ENCODE measurements around the gene ROCK2.
"Not testable (repeated sequence)": the region's sequence is repeated elsewhere in the genome, so short reads cannot be mapped to it uniquely, and the experiment has no call there.

ROCK2 gene

GRCh38 chr2:11279398-11279797, 65.0 kb downstream of the ROCK2 start:
- in situ Hi-C loops (cut with MboI; ENCODE audit: low sequenced_read_pairs): no loop called here

GRCh38 chr2:11278219-11278618, 66.2 kb downstream of the ROCK2 start:
- in situ Hi-C loops (cut with MboI; ENCODE audit: low sequenced_read_pairs): no loop called here

GRCh38 chr2:11275910-11276309, 68.5 kb downstream of the ROCK2 start:
- in situ Hi-C loops (cut with MboI; ENCODE audit: low sequenced_read_pairs): no loop called here

GRCh38 chr2:11270891-11271290, 73.5 kb downstream of the ROCK2 start:
- in situ Hi-C loops (cut with MboI; ENCODE audit: low sequenced_read_pairs): no loop called here

GRCh38 chr2:11267931-11268330, 76.5 kb downstream of the ROCK2 start:
- in situ Hi-C loops (cut with MboI; ENCODE audit: low sequenced_read_pairs): no loop called here

GRCh38 chr2:11264818-11265217, 79.6 kb downstream of the ROCK2 start:
- in situ Hi-C loops (cut with MboI; ENCODE audit: low sequenced_read_pairs): no loop called here

GRCh38 chr2:11264007-11264406, 80.4 kb downstream of the ROCK2 start:
- in situ Hi-C loops (cut with MboI; ENCODE audit: low sequenced_read_pairs): no loop called here

GRCh38 chr2:11263177-11263576, 81.3 kb downstream of the ROCK2 start:
- in situ Hi-C loops (cut with MboI; ENCODE audit: low sequenced_read_pairs): no loop called here

GRCh38 chr2:11262438-11262837, 82.0 kb downstream of the ROCK2 start:
- in situ Hi-C loops (cut with MboI; ENCODE audit: low sequenced_read_pairs): not testable (repeated sequence)

GRCh38 chr2:11261564-11261963, 82.9 kb downstream of the ROCK2 start:
- in situ Hi-C loops (cut with MboI; ENCODE audit: low sequenced_read_pairs): not testable (repeated sequence)

GRCh38 chr2:11260979-11261378, 83.5 kb downstream of the ROCK2 start:
- in situ Hi-C loops (cut with MboI; ENCODE audit: low sequenced_read_pairs): no loop called here

GRCh38 chr2:11257964-11258363, 86.5 kb downstream of the ROCK2 start:
- in situ Hi-C loops (cut with MboI; ENCODE audit: low sequenced_read_pairs): no loop called here

- in situ Hi-C loops (cut with MboI; ENCODE audit: low sequenced_read_pairs): no loop called here
Observed at GRCh38 chr2:11257078-11257477, 87.4 kb downstream of the ROCK2 start.

GRCh38 chr2:11256166-11256565, 88.3 kb downstream of the ROCK2 start:
- in situ Hi-C loops (cut with MboI; ENCODE audit: low sequenced_read_pairs): no loop called here

- in situ Hi-C loops (cut with MboI; ENCODE audit: low sequenced_read_pairs): no loop called here
Observed at GRCh38 chr2:11254100-11254536, 90.3 kb downstream of the ROCK2 start.

- in situ Hi-C loops (cut with MboI; ENCODE audit: low sequenced_read_pairs): not testable (repeated sequence)
Observed at GRCh38 chr2:11252458-11252857, 92.0 kb downstream of the ROCK2 start.

- in situ Hi-C loops (cut with MboI; ENCODE audit: low sequenced_read_pairs): no loop called here
Observed at GRCh38 chr2:11250400-11251196, 93.8 kb downstream of the ROCK2 start.

- in situ Hi-C loops (cut with MboI; ENCODE audit: low sequenced_read_pairs): no loop called here
Observed at GRCh38 chr2:11245322-11245721, 99.1 kb downstream of the ROCK2 start.

GRCh38 chr2:11244091-11244826, 100.2 kb downstream of the ROCK2 start:
- in situ Hi-C loops (cut with MboI; ENCODE audit: low sequenced_read_pairs): no loop called here

- in situ Hi-C loops (cut with MboI; ENCODE audit: low sequenced_read_pairs): no loop called here
Observed at GRCh38 chr2:11243512-11243911, 100.9 kb downstream of the ROCK2 start.

- in situ Hi-C loops (cut with MboI; ENCODE audit: low sequenced_read_pairs): no loop called here
Observed at GRCh38 chr2:11242542-11243174, 101.8 kb downstream of the ROCK2 start.
